Measurements from ENCODE around the gene FAM161A. TPM values are rescaled to one million over a fixed set of nuclear protein-coding genes. Genes with fewer than 3 reads are reported as not detected.
"Not testable (repeated sequence)": the region's sequence is repeated elsewhere in the genome, so short reads cannot be mapped to it uniquely, and the experiment has no call there.

FAM161A gene
- total RNA-seq, 4 donors from 2014 or later, result 5.6 to 17.1 (median 9.4) TPM

DNA sequence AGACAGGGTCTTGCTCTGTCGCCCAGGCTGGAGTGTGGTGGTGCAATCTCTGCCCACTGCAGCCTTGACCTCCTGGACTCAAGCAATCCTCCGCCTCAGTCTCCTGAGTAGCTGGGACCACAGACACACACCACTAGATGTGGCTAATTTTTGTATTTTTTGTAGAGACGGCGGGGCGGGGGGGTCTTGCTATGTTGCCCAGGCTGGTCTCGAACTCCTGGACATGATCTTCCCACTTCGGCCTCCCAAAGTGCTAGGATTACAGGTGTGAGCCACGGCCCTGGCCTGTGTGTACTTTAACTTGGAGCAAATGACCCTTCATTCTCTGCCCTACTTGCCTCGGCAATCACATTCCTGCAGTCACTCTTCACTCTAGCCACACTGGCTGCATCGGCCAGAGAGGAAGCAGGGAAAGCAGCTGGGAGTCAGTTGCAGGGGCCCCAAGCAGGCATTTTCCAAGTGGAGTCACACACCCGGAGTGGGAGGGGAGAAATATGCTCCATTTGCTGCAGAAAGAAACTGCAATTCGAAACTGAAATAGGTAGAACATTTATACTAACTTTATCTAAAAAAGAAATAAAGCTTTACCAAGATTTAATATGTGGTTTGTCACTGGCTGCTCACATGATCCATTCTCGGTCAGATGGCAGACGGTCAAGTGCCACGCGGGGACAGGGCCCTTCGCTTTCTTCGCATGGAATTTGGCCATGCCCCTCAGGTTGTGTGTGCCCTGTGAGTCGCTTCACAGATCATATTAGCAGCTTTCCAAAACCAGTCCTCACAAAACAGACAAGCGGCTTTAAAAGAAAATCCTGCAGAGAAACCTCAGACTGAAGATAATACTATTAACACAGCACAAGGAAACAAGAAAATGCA is 37.1 kb downstream of the FAM161A start:
- Histone ChIP-seq H3K9me3 (no peaks in the 10 kb centered on the region), H3K27ac (peak overlapping the region in 2 of 3 donors; percentile 6 to 41), H3K4me1 (no peaks in the 10 kb centered on the region), H3K27me3 (no peaks in the 10 kb centered on the region), H3K4me3 (replicated peaks in 1 of 3) (no peak overlapping the region), H3K36me3 (no peaks in the 10 kb centered on the region)
- no peak for TF ChIP-seq POLR2A (IDR thresholded peaks at IDR 0.05)
- TF ChIP-seq, protein P1, sequence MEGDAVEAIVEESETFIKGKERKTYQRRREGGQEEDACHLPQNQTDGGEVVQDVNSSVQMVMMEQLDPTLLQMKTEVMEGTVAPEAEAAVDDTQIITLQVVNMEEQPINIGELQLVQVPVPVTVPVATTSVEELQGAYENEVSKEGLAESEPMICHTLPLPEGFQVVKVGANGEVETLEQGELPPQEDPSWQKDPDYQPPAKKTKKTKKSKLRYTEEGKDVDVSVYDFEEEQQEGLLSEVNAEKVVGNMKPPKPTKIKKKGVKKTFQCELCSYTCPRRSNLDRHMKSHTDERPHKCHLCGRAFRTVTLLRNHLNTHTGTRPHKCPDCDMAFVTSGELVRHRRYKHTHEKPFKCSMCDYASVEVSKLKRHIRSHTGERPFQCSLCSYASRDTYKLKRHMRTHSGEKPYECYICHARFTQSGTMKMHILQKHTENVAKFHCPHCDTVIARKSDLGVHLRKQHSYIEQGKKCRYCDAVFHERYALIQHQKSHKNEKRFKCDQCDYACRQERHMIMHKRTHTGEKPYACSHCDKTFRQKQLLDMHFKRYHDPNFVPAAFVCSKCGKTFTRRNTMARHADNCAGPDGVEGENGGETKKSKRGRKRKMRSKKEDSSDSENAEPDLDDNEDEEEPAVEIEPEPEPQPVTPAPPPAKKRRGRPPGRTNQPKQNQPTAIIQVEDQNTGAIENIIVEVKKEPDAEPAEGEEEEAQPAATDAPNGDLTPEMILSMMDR (IDR thresholded peaks at IDR 0.05), result no peak
- WGBS, 2 donors, result 56 to 59% methylated on average over 20 of the region's 20 CpGs
- intact Hi-C loops (cut with DNase I), result no loop called here
- peak; percentile 58 to 70 for DNase-seq

DNA sequence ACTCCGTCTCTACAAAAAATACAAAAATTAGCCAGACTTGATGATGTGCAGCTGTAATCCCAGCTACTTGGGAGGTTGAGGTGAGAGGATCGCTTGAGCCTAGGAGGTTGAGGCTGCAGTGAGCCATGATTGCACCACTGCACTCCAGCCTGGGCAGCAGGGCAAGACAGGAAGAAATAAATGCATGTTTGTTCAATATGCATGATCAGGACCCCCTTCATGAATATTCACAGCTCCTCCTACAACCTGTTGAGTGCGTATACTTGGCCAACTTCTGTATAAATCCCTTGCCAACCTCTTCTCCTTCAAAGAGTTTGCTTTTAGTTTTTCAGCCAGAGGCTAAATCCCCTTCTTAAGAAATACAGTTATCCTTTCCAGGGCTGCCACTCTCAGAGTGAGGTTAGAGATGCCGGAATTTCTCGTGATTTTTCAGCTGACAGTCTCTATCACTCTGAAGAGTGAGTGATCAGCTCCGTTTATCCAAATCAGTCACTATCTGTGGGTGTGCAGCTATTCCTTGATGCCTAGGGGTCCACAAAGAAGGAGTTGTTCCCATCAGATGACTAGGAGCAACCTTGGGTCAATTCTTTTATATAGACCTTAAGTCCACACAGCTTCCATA is 39.2 kb downstream of the FAM161A start:
- Histone ChIP-seq H3K36me3 (no peaks in the 10 kb centered on the region), H3K9me3 (no peaks in the 10 kb centered on the region), H3K27me3 (no peaks in the 10 kb centered on the region), H3K27ac (no peak overlapping the region), H3K4me1 (no peaks in the 10 kb centered on the region), H3K4me3 (replicated peaks in 1 of 3) (no peak overlapping the region)
- TF ChIP-seq, protein P1 (IDR thresholded peaks at IDR 0.05), result no peak
- no peak for TF ChIP-seq POLR2A (IDR thresholded peaks at IDR 0.05)
- DNase-seq, result no peak
- intact Hi-C loops (cut with DNase I), result no loop called here
- WGBS, 2 donors, result 90% methylated on average over 6 of the region's 6 CpGs

DNA sequence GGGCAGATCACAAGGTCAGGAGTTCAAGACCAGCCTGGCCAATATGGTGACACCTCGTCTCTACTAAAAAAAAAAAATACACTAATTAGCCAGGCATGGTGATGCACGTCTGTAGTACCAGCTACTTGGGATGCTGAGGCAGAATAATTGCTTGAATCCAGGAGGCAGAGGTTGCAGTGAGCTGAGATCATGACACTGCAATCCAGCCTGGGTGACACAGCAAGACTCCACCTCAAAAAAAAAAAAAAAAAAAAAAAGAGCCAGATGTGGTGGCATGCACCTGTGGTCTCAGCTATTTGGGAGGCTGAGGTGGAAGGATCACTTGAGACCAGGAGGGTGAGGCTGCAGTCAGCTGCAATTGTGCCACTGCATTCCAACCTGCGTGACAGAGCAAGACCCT is 40.5 kb downstream of the FAM161A start:
- H3K9me3 ChIP-seq; H3K36me3 ChIP-seq; H3K4me1 ChIP-seq; intact Hi-C loops (cut with DNase I); H3K27ac ChIP-seq; H3K4me3 ChIP-seq (replicated peaks in 1 of 3); H3K27me3 ChIP-seq; DNase-seq: not testable (repeated sequence)
- WGBS, 2 donors, result 89 to 94% methylated on average over 3 of the region's 3 CpGs

DNA sequence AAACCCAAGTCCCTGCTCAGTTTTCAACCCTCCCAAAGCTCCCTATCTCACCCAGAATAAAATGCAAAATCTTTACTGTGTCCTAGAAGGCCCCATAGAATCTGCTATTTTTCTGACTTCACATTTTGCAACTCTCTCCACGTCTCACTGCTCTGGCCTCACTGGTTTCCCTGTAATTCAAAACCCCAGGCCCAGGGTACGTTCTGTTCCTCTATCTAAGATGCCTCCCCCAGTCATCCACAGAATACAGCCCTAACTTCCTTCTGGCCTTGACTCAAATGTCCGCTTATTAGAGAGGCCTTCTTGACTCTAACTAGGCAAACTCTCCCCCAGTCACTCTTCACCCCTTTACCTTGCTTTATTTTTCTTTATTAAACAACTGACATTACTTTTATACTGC is 42.0 kb downstream of the FAM161A start:
- Histone ChIP-seq H3K4me1 (no peaks in the 10 kb centered on the region), H3K9me3 (no peaks in the 10 kb centered on the region), H3K4me3 (replicated peaks in 1 of 3) (no peak overlapping the region), H3K27me3 (no peaks in the 10 kb centered on the region), H3K27ac (no peak overlapping the region), H3K36me3 (no peaks in the 10 kb centered on the region)
- intact Hi-C loops (cut with DNase I), result no loop called here
- 79 to 89% methylated on average over 3 of the region's 3 CpGs for WGBS, 2 donors
- no peak for DNase-seq
- TF ChIP-seq, protein P1 (IDR thresholded peaks at IDR 0.05), result no peak
- no peak for TF ChIP-seq POLR2A (IDR thresholded peaks at IDR 0.05)

DNA sequence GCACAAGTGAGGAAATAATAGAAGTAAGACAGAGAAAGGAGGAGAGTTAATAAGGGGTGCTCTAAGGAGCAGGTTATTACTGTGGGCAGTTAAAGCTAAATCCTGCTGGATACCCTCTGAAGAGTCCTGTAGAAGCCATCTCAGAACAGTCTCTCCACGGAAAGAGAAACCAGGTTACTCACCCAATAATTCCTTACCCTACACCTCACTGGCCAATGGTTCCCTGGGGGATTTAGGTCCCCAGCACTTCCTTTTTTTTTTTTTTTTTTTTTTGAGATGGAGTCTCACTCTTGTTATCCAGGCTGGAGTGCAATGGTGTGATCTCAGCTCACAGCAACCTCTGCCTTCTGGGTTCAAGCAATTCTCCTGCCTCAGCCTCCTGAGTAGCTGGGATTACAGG is 43.7 kb downstream of the FAM161A start:
- WGBS, 2 donors, result 63 to 69% methylated on average over 1 of the region's 1 CpG
- H3K4me1 ChIP-seq; H3K4me3 ChIP-seq (replicated peaks in 1 of 3); H3K27me3 ChIP-seq; H3K27ac ChIP-seq; H3K36me3 ChIP-seq; H3K9me3 ChIP-seq; DNase-seq; intact Hi-C loops (cut with DNase I): not testable (repeated sequence)

DNA sequence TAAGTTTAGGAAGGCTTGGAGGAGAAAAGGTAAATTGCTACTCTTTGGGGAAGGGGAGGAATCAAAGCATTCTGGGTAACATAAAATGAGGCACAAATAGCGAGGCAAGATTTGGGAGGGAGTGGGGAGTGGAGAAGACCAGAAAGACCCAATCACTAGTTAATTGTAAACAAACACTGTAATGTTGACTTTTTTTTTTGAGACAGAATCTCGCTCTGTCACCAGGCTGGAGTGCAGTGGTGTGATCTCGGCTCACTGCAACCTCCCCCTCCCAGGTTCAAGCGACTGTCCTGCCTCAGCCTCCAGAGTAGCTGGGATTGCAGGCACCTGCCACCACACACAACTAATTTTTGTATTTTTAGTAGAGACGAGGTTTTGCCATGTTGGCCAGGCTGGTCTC is 45.2 kb downstream of the FAM161A start:
- H3K27me3 ChIP-seq; H3K36me3 ChIP-seq; H3K4me3 ChIP-seq (replicated peaks in 1 of 3); DNase-seq; intact Hi-C loops (cut with DNase I); H3K27ac ChIP-seq; H3K4me1 ChIP-seq; H3K9me3 ChIP-seq: not testable (repeated sequence)
- 74 to 84% methylated on average over 5 of the region's 5 CpGs for WGBS, 2 donors
